Stimulated activated naive CD8-positive, alpha-beta T cell treated with anti-CD3 and anti-CD28 coated beads, Interleukin-15, Interleukin-2, amounts not matched to agents 100 U/mL and 50 U/mL, for 24 hours (primary cell): ENCODE data around the gene SDHA.
"Not testable (repeated sequence)": the region's sequence is repeated elsewhere in the genome, so short reads cannot be mapped to it uniquely, and the experiment has no call there.

Source experiments
- ATAC-seq: fragments of 150-1000 bp; cut with Tn5 transposase; one replicate; pipeline ENCODE4 v1.10.0; 2021
- DNase-seq: peaks from one replicate; pipeline ENCODE4 v3.0.0; 2021

The SDHA gene

GRCh38 chr5:198516-199196 lies 19.5 kb upstream of the SDHA start:
- ATAC-seq (no peak), DNase-seq (no peak)

GRCh38 chr5:199197-199949 lies 18.7 kb upstream of the SDHA start:
- ATAC-seq: no peak
- DNase-seq: no peak

DNA sequence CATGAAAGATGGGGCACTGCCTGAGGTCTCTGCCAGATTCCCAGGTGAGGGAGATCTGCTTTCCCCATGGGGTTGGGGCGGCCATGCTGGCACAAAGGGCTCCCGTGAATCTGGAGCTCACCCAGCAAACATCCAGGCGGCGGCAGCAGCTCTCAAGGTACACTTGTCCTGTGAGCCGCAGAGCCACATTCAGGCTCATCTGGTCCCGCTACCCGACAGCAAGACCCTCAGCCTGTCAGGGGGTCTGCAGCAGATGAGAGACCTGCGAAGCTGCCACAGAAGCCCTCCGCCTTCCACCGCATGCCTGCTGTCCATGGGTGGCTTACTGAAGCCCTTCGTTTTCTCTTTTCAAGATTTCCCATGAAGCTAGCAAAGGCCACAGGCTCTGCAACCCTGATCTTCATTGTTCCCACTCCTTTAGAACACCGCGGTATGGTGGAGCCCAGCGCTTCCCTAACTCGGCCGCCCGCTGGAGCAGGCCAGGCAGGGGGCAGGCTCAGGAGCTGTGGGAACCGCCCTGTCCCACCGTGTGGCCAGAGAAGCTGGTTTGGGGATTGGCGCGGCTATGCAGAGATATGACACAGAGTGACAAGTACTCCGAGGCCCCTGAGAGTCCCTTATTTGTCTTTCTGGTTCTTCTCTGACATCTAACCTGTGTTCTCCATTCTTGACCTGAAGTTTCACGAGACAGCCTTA lies 18.0 kb upstream of the SDHA start:
- no peak for DNase-seq
- no peak for ATAC-seq

DNA sequence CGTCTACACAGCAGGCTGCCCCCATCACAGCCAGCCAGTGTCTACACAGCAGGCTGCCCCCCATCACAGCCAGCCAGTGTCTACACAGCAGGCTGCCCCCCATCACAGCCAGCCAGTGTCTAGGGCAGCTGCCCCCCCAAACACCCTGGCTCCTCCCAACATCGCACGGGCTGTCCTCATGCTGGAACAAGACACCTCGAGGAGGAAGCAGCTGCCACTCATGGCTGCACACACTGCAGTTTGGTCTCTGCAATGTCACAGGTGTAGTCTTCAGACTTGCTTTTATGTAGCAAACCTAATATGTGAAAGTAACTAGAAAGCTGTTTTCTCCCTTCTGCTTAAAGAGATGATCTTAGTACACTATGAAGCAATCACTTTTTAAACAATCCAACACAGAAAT lies 17.1 kb upstream of the SDHA start:
- no peak for ATAC-seq

DNA sequence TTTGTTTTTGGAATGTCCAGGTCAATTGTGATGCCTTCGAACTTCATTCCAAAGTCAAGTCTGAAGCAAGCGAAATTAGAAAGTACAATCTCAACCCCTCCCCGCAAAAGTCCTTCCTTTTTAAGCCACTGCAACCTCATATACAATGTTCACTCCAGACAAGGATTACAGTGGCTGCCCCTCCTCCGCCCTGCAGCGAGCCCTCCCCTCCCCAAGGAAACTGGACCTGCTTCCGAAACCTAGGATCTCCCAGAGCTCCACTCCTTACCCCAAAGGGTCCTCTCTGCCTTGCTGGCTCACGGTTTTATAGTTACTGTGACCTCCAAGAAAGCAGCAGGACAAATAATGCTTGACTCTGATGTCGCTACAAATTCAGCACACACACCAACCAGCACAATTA lies 16.4 kb upstream of the SDHA start:
- DNase-seq: no peak
- no peak for ATAC-seq

More for the DNA sequence above, 17.1 kb upstream of the SDHA start:
- no peak for DNase-seq

DNA sequence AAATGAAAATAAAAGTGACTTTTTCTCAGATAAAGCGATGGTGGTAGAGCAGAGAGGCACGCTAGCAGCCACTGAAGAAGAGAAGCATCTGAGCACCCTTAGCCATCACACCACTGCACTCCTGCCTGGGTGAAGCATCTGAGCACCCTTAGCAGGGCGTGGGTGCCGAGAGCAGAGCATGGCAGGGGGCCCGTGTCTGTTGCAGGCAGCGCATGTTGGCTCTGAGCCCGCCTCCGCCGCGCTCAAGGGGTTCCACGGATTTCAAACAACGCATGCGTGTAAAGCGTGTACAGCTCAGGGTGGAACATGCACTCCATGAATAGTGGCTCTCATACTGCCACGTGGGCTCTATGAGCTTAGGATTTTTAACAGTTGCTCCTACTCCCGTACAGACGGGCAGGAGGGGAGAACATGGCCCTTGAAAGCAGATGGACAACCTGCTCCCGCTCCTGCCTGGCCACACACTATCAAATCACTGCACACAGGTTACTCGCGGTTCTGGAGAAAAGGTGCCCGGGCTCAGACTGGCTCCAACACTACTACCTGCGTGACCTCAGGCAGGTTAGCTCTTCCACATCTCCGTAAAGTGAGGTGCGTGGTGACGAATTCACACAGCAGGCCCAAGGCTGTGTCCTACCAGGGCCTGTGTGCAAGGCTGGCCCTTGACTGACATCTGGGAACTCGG lies 14.7 kb upstream of the SDHA start:
- ATAC-seq (no peak), DNase-seq (no peak)

DNA sequence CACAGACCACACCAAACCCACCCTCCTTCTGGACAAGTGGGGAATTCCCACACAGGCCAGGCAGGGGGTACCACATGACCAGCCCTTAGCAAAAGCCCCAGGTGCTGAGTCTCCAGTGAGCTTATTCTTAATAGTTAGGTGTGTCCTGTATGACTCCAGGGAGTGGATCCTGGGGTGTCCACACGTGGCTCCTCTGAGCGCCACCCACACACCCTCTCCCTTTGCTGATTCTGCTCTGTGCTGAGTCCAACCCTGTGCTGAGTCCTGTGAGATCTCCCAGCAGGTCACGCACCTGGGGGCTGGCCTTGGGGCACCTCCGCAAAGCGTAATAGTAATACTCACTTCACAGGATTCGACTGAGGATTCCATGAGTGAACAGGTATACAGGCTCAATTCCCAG lies 14.1 kb upstream of the SDHA start:
- no peak for ATAC-seq
- DNase-seq: no peak

DNA sequence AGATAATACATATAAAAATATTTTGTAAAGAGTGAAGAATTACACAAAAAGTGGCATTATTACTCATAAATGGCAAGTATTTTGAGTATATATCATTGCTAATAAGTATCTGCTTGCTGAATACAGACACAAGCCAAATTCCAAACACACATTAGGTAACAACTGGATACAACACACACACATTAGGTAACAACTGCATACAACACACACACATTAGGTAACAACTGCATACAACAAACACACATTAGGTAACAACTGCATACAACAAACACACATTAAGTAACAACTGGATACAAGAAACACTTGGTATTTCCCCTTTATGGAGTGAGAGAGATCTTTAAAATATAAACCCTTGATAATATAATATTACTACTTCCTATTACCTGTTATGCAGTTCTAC lies 13.7 kb upstream of the SDHA start:
- no peak for ATAC-seq
- no peak for DNase-seq

- DNase-seq: no peak
- no peak for ATAC-seq
These were observed 13.0 kb upstream of the SDHA start for GRCh38 chr5:204966-205670.

GRCh38 chr5:206406-206805 lies 11.7 kb upstream of the SDHA start:
- ATAC-seq (no peak), DNase-seq (no peak)

GRCh38 chr5:206927-207536 lies 11.1 kb upstream of the SDHA start:
- ATAC-seq (no peak), DNase-seq (no peak)

DNA sequence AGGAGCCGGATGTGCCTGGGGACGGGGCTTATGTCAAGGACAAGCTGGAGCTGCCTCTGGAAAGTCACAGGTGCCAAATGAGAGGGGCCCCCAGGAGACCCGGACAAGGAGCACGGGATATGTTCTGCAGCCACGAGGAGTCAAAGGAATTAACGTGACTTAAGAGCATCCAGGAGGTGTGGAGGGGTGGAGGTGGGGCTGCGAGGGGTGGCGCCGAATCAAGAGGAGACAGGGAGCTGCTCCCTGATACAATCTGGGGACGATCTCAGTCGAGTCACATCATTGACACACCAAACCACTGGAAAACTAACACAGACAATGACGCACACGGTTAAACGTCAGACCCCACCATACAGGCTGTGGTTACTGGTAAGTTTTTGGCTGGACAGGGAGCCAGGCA lies 10.5 kb upstream of the SDHA start:
- DNase-seq (no peak), ATAC-seq (no peak)

DNA sequence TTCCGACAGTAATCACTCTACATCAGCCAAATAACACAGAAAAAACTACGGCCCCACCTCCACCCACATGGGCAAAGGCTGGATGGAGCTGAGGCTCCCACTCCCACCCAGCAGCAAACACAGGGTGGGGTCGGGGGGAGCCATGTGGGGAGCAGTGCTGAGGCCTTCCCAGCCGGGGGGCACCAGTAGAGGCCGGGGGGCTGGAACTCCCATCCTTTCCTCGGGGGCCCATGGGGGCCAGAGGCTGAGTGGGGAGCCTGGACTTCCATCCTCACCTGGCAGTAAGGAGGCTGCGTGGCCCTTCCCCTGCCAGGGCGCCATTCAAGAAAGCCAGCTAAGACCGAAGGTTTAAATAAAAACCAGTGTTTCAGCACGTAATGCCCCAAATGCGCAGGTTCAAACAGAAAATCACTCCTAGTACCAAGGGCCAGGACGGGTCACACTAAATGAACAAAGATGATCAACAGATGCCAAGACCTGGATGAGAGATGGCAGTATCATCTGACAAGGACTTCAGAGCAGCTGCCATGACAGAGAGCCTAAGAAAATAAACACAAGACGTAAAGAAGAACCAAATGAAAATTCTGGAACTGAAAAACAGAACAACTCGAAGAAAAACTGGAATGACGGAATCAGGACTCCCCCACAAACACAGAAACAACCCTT lies 9.5 kb upstream of the SDHA start:
- DNase-seq (no peak), ATAC-seq (peak; percentile 19)

- no peak for ATAC-seq
- no peak for DNase-seq
These were observed 4.2 kb upstream of the SDHA start for GRCh38 chr5:213803-214395.

DNA sequence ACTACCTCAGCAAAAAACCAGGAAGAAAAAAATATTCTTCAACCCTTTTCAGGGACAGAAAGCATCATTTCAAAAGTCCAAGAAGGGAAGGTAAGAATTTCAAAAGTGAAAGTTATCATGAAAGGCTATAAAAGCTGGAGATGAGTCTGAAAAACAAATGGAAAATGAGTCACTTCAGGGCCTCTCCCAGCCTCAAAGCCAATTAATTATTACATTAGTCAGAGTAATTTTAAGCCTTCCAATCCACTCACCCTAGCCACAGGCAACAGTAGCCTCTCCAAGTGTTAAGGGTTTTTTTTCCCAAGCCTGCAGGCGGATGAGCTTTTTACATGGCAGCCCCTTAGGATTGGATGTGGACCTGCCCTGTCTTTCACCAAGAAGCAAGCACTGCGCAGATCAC lies 2.9 kb upstream of the SDHA start:
- not testable (repeated sequence) for DNase-seq
- ATAC-seq: peak; percentile 48

- ATAC-seq, DNase-seq: not testable (repeated sequence)
These were observed 2.0 kb upstream of the SDHA start for GRCh38 chr5:216076-216475.

DNA sequence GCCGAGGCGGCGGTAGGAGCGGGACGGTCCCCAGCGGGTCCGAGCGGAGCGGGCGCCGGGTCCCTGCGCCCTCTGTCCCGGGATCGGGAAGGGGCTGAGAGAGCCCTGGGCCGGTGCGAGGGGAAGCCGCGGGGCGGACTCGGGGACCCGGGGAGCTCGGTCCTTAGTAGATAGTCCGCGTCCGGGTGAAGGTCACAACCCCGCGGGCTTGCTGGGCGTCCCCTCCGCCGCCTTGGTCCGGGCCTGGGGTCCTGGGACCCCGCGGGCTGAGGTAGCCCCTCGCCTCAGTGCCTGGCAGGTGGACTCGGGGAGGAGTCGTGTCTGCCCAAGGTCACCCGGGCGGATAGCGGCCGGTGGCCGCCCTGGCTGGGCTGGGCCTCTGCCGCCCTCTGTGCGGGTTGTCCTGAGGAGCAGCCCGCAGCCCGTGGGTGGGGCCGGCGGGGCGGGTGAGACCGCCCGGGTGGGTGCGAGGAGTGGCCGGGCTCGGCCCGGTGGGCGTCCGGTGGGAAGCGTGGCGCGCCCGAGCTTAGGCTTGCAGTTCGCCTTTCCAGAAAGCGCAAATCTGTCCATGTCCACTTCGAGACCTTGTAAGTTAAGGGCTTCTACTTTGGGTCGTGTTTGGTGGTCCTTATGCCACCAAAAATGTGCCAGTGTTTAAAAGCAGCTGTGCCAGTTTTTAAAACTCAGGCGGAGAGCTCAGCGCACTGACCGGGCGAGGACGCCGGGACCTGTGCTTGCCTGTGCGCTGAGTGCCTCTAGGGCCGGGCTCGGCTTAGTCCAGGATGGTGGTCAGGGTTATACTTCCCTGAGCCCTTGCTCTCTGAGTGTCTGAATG lies 554 bp downstream of the SDHA start:
- DNase-seq (peak; percentile 28), ATAC-seq (peak; percentile 29)

DNA sequence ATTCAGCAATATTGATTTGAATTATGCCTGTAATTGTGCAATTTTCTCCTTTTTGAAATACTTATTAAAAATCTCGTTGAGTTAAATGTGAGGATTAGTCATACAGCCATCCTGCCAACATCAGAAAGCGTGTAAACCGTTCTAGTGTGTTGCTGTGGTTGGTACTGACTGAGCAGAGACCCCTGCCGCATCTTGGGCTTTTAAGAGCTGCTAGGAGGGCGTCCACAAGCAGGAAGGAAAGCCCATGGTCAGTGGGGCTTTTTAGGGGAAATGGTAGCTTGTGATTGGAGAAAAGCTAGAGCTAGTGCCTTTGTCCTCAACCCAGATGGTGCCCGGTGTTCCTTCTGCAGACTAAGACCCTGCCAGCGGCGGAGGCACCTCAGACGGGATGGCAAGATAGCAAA lies 1.3 kb downstream of the SDHA start:
- DNase-seq (peak; percentile 24), ATAC-seq (no peak)

DNA sequence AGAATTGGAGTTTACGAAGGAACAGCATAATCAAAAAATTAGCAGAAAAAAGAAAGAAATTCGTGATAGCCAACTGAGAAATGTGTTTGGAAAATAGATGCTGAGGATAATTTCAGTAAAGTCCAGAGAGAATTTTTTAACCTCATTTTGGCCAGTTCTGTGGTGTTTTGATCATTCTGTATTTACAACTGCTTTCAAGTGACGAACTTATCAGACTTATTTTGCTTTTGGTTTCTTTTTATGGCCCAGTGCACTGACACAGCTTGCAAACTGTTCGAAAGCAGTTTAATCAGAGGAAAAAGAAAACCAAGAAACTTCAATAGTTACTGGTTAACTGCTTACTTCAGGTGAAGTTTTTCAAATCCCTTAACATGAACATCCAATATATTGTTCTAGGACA lies 1.9 kb downstream of the SDHA start:
- DNase-seq (no peak), ATAC-seq (no peak)
